Right hindlimb (tissue), 1 donor: Measurements from ENCODE around the gene PHF2.

Source experiments
- DNase-seq: peaks from one replicate; pipeline ENCODE4 v3.0.0-alpha.2; 2018

Gene PHF2

GRCh38 chr9:93655621-93656425, 79.4 kb downstream of the PHF2 start:
- DNase-seq, result peak; percentile 18

- peak; percentile 12 for DNase-seq
Observed at GRCh38 chr9:93656426-93657239, 80.2 kb downstream of the PHF2 start.

GRCh38 chr9:93657331-93658111, 81.1 kb downstream of the PHF2 start:
- DNase-seq, result peak; percentile 10

- DNase-seq, result peak; percentile 10
Observed at GRCh38 chr9:93658184-93658925, 82.0 kb downstream of the PHF2 start.

GRCh38 chr9:93659044-93659836, 82.9 kb downstream of the PHF2 start:
- peak; percentile 8 for DNase-seq

GRCh38 chr9:93659837-93660177, 83.4 kb downstream of the PHF2 start:
- DNase-seq, result no peak

GRCh38 chr9:93660352-93661046, 84.1 kb downstream of the PHF2 start:
- peak; percentile 11 for DNase-seq

- no peak for DNase-seq
Observed at GRCh38 chr9:93661591-93661990, 85.2 kb downstream of the PHF2 start.

- DNase-seq, result no peak
Observed at GRCh38 chr9:93662016-93662638, 85.7 kb downstream of the PHF2 start.

GRCh38 chr9:93662952-93663572, 86.7 kb downstream of the PHF2 start:
- no peak for DNase-seq

GRCh38 chr9:93663877-93664548, 87.6 kb downstream of the PHF2 start:
- DNase-seq, result peak; percentile 13

GRCh38 chr9:93664549-93665120, 88.3 kb downstream of the PHF2 start:
- peak; percentile 9 for DNase-seq

- DNase-seq, result peak; percentile 10
Observed at GRCh38 chr9:93665128-93665636, 88.8 kb downstream of the PHF2 start.

GRCh38 chr9:93665637-93666438, 89.5 kb downstream of the PHF2 start:
- peak; percentile 18 for DNase-seq

GRCh38 chr9:93666439-93666784, 90.0 kb downstream of the PHF2 start:
- peak; percentile 7 for DNase-seq

- DNase-seq, result peak; percentile 16
Observed at GRCh38 chr9:93667006-93667405, 90.6 kb downstream of the PHF2 start.

- DNase-seq, result peak; percentile 12
Observed at GRCh38 chr9:93667627-93668026, 91.2 kb downstream of the PHF2 start.

- peak; percentile 14 for DNase-seq
Observed at GRCh38 chr9:93668261-93668871, 92.0 kb downstream of the PHF2 start.
